ENCODE results near the gene EPRS1. TPM values are rescaled to one million over a fixed set of nuclear protein-coding genes. Genes with fewer than 3 reads are reported as not detected.
A peak's percentile ranks its signal among the peaks of the same experiment; 100 is the strongest.

Gene EPRS1
- total RNA-seq, 1 donor from 2014 or later, result 80.9 TPM

- H3K9me3 Mint-ChIP-seq (ENCODE audit: unreplicated experiment), result no peaks in the 10 kb centered on the region
- H3K36me3 Mint-ChIP-seq (ENCODE audit: low read depth, unreplicated experiment), result peaks cover 11% of the 10 kb centered on the region
- no peaks in the 10 kb centered on the region for H3K4me1 Mint-ChIP-seq (ENCODE audit: unreplicated experiment)
- H3K4me3 Mint-ChIP-seq (ENCODE audit: unreplicated experiment), result no peak overlapping the region
- H3K27ac Mint-ChIP-seq (ENCODE audit: unreplicated experiment), result no peak overlapping the region
- TF ChIP-seq, protein P1, sequence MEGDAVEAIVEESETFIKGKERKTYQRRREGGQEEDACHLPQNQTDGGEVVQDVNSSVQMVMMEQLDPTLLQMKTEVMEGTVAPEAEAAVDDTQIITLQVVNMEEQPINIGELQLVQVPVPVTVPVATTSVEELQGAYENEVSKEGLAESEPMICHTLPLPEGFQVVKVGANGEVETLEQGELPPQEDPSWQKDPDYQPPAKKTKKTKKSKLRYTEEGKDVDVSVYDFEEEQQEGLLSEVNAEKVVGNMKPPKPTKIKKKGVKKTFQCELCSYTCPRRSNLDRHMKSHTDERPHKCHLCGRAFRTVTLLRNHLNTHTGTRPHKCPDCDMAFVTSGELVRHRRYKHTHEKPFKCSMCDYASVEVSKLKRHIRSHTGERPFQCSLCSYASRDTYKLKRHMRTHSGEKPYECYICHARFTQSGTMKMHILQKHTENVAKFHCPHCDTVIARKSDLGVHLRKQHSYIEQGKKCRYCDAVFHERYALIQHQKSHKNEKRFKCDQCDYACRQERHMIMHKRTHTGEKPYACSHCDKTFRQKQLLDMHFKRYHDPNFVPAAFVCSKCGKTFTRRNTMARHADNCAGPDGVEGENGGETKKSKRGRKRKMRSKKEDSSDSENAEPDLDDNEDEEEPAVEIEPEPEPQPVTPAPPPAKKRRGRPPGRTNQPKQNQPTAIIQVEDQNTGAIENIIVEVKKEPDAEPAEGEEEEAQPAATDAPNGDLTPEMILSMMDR (IDR thresholded peaks at IDR 0.05; ENCODE audit: unreplicated experiment), result no peak
- DNase-seq (ENCODE audit: low spot score), result no peak
- no peaks in the 10 kb centered on the region for H3K27me3 Mint-ChIP-seq (ENCODE audit: unreplicated experiment)
Observed at GRCh38 chr1:220076861-220077762, 30.8 kb upstream of the EPRS1 start.

GRCh38 chr1:220067269-220068204 is 21.2 kb upstream of the EPRS1 start:
- TF ChIP-seq, protein P1 (IDR thresholded peaks at IDR 0.05; ENCODE audit: unreplicated experiment), result no peak
- H3K4me1 Mint-ChIP-seq (ENCODE audit: unreplicated experiment), result no peaks in the 10 kb centered on the region

GRCh38 chr1:220062629-220063028 is 16.3 kb upstream of the EPRS1 start:
- Mint-ChIP-seq H3K4me3 (ENCODE audit: unreplicated experiment) (peak overlapping the region; percentile 15), H3K27me3 (ENCODE audit: unreplicated experiment) (no peaks in the 10 kb centered on the region), H3K9me3 (ENCODE audit: unreplicated experiment) (no peaks in the 10 kb centered on the region), H3K36me3 (ENCODE audit: low read depth, unreplicated experiment) (peaks cover 19% of the 10 kb centered on the region), H3K4me1 (ENCODE audit: unreplicated experiment) (no peaks in the 10 kb centered on the region), H3K27ac (ENCODE audit: unreplicated experiment) (no peak overlapping the region)
- no peak for DNase-seq (ENCODE audit: low spot score)
- TF ChIP-seq, protein P1 (IDR thresholded peaks at IDR 0.05; ENCODE audit: unreplicated experiment), result no peak

More at GRCh38 chr1:220067269-220068204, 21.2 kb upstream of the EPRS1 start:
- Mint-ChIP-seq H3K4me3 (ENCODE audit: unreplicated experiment) (no peak overlapping the region), H3K27ac (ENCODE audit: unreplicated experiment) (no peak overlapping the region), H3K27me3 (ENCODE audit: unreplicated experiment) (no peaks in the 10 kb centered on the region), H3K36me3 (ENCODE audit: low read depth, unreplicated experiment) (peaks cover 13% of the 10 kb centered on the region), H3K9me3 (ENCODE audit: unreplicated experiment) (no peaks in the 10 kb centered on the region)
- no peak for DNase-seq (ENCODE audit: low spot score)

GRCh38 chr1:220060876-220061275 is 14.6 kb upstream of the EPRS1 start:
- H3K4me1 Mint-ChIP-seq (ENCODE audit: unreplicated experiment), result no peaks in the 10 kb centered on the region

More at GRCh38 chr1:220060876-220061275, 14.6 kb upstream of the EPRS1 start:
- TF ChIP-seq, protein P1 (IDR thresholded peaks at IDR 0.05; ENCODE audit: unreplicated experiment), result no peak
- no peak overlapping the region for H3K27ac Mint-ChIP-seq (ENCODE audit: unreplicated experiment)
- H3K36me3 Mint-ChIP-seq (ENCODE audit: low read depth, unreplicated experiment), result peaks cover 23% of the 10 kb centered on the region
- DNase-seq (ENCODE audit: low spot score), result no peak
- H3K4me3 Mint-ChIP-seq (ENCODE audit: unreplicated experiment), result no peak overlapping the region
- no peaks in the 10 kb centered on the region for H3K27me3 Mint-ChIP-seq (ENCODE audit: unreplicated experiment)
- no peaks in the 10 kb centered on the region for H3K9me3 Mint-ChIP-seq (ENCODE audit: unreplicated experiment)
